ENCODE results near the gene IFITM10.

The IFITM10 gene

GRCh38 chr11:1706634-1707400 is 43.6 kb downstream of the IFITM10 start:
- DNase-seq, result no peak

- DNase-seq, result no peak
Measured at GRCh38 chr11:1705126-1706052, 45.0 kb downstream of the IFITM10 start.

- no peak for DNase-seq
Measured at GRCh38 chr11:1703146-1703545, 47.2 kb downstream of the IFITM10 start.

- DNase-seq, result no peak
Measured at GRCh38 chr11:1702506-1702905, 47.9 kb downstream of the IFITM10 start.

- no peak for DNase-seq
Measured at GRCh38 chr11:1701091-1701807, 49.1 kb downstream of the IFITM10 start.

GRCh38 chr11:1699771-1700170 is 50.6 kb downstream of the IFITM10 start:
- no peak for DNase-seq

- DNase-seq, result no peak
Measured at GRCh38 chr11:1696608-1697570, 53.5 kb downstream of the IFITM10 start, which contains the start of gene KRTAP5-6. Gene KRTAP5-6, plus strand, starts transcription at chr11:1697195. Its CDS starts 51 bp downstream, at chr11:1697246.

- no peak for DNase-seq
Measured at GRCh38 chr11:1695548-1696108, 54.8 kb downstream of the IFITM10 start.

- DNase-seq, result no peak
Measured at GRCh38 chr11:1694846-1695547, 55.4 kb downstream of the IFITM10 start.

- DNase-seq, result peak; percentile 68
Measured at GRCh38 chr11:1694064-1694845, 56.1 kb downstream of the IFITM10 start.

- DNase-seq, result peak; percentile 45
Measured at GRCh38 chr11:1693327-1694063, 56.9 kb downstream of the IFITM10 start.

GRCh38 chr11:1692708-1693326 is 57.6 kb downstream of the IFITM10 start:
- DNase-seq, result no peak

- DNase-seq, result no peak
Measured at GRCh38 chr11:1691878-1692707, 58.3 kb downstream of the IFITM10 start.

GRCh38 chr11:1691026-1691877 is 59.1 kb downstream of the IFITM10 start:
- DNase-seq, result no peak

- no peak for DNase-seq
Measured at GRCh38 chr11:1690167-1691025, 60.0 kb downstream of the IFITM10 start.

Measured in HCEC 1CT (cell line).